ENCODE data around the gene CHCHD6. TPM values are rescaled to one million over a fixed set of nuclear protein-coding genes. Genes with fewer than 3 reads are reported as not detected.

The CHCHD6 gene
- total RNA-seq (ENCODE audit: low replicate concordance) = 11.1 and 20.3 TPM in 2 replicates

GRCh38 chr3:126703512-126704493, at the start of gene CHCHD6:
Gene CHCHD6, plus strand, starts transcription at chr3:126704240. Its CDS starts 73 bp downstream, at chr3:126704313.

GRCh38 chr3:126654571-126655383, 49.3 kb upstream of the CHCHD6 start, which contains the start of gene TXNRD3:
Gene TXNRD3, minus strand, starts transcription at chr3:126655124.

GRCh38 chr3:126982471-126983175, 278.6 kb downstream of the CHCHD6 start, which contains the start of gene PLXNA1:
Gene PLXNA1, plus strand, starts transcription at chr3:126983115. Its CDS starts 5,479 bp downstream, at chr3:126988594.

Other genes starting within 250 kb of the CHCHD6 start
- gene ZXDC, start 228.3 kb upstream of the CHCHD6 start, total RNA-seq (ENCODE audit: low replicate concordance) = 12.3 and 12.8 TPM in 2 replicates
- gene UROC1, start 186.5 kb upstream of the CHCHD6 start, total RNA-seq (ENCODE audit: low replicate concordance) = not detected in 2 replicates
- 0.12 TPM in 1 of 2 replicates, not detected in the other for gene CHST13, start 180.1 kb upstream of the CHCHD6 start, total RNA-seq (ENCODE audit: low replicate concordance)
- gene C3orf22, start 145.3 kb upstream of the CHCHD6 start, total RNA-seq (ENCODE audit: low replicate concordance) = not detected in 2 replicates
- 10.6 TPM in 2 replicates for gene TXNRD3, start 49.1 kb upstream of the CHCHD6 start, total RNA-seq (ENCODE audit: low replicate concordance)